Ovary (tissue), 9 donors: ENCODE measurements around the gene SKA2. TPM values are rescaled to one million over a fixed set of nuclear protein-coding genes. Genes with fewer than 3 reads are reported as not detected.
"Not testable (repeated sequence)": the region's sequence is repeated elsewhere in the genome, so short reads cannot be mapped to it uniquely, and the experiment has no call there.

Experiments used
- DNase-seq, 5 donors: peaks; one replicate each; pipeline ENCODE4 v3.0.0-alpha.2; 2019 to 2020
- H3K27ac ChIP-seq, 2 donors: fragments of 200-600 bp; one replicate each; pipeline versions ENCODE4 v1.5.1 to v1.8.0; 2019 to 2022
- H3K27me3 ChIP-seq: fragments of 200-600 bp; one replicate; pipeline ENCODE4 v1.8.0; 2022
- H3K36me3 ChIP-seq: fragments of 200-600 bp; sonication (generic); one replicate; pipeline ENCODE4 v1.5.1; 2019
- H3K4me1 ChIP-seq: one replicate; pipeline ENCODE4 v1.8.1; 2013; ENCODE audit warnings: mild to moderate bottlenecking, moderate library complexity; ENCODE audit not compliant: insufficient read depth
- H3K4me3 ChIP-seq: fragments of 200-600 bp; sonication (generic); one replicate; pipeline ENCODE4 v1.5.1; 2017
- H3K9me3 ChIP-seq, 2 donors: fragments of 200-600 bp in 1 of 2; sonication (generic) in 1 of 2; one replicate each; pipeline versions ENCODE4 v1.5.1 to v1.8.1; 2013 to 2019; ENCODE audit warnings: mild to moderate bottlenecking in 1 of 2, moderate library complexity in 1 of 2
- CTCF ChIP-seq, 3 donors: fragments of 450-650 bp in 2 of 3; fragments of 200-600 bp in 1 of 3; IDR thresholded peaks; one replicate each; pipeline versions ENCODE4 v1.5.1 to v1.8.0; 2016 to 2022; ENCODE audit warnings: antibody characterized with exemption in 3 of 3, mild to moderate bottlenecking in 1 of 3
- EP300 ChIP-seq: sonication (generic); formaldehyde crosslinking; IDR thresholded peaks from one replicate; pipeline ENCODE4 v1.6.1; 2017; ENCODE audit warnings: antibody characterized with exemption
- POLR2A ChIP-seq: fragments of 450-650 bp; IDR thresholded peaks from one replicate; pipeline ENCODE4 v1.6.1; 2017; ENCODE audit warnings: antibody characterized with exemption, mild to moderate bottlenecking, moderate library complexity
- WGBS, 3 donors: extraction: QIAGEN DNeasy Blood & Tissue Kit in 1 of 3; methylation state at CpG; one replicate each; pipeline versions ENCODE4 v1.1.5 to v1.1.7; 2013 to 2017; 5-methylcytosine and 5-hydroxymethylcytosine counted together
- intact Hi-C, 4 donors: fragments of 100-400 bp; cut with DNase I; formaldehyde crosslinking; loops; one replicate each; pipeline versions ENCODE4 v1.11.0 to v1.15.1; 2022 to 2023
- polyA plus RNA-seq, 2 donors: library from polyadenylated mRNA; stranded (reverse); fragments of 200-250 nt in 1 of 2; fragments of 350-450 nt in 1 of 2; fragmentation: Illumina TruSeq in 1 of 2; extraction: RNeasy Lipid Tissue Mini Kit (QIAGEN cat#74804) in 1 of 2; gene quantifications; one replicate each; pipeline ENCODE4 v1.2.3, GENCODE V29; 2013 to 2014
- total RNA-seq, 7 donors: library from RNA; depleted of rRNA in 2 of 7; stranded (reverse); fragments of >200 nt in 2 of 7; fragmentation: NEBNext Ultra II Directional in 3 of 7; extraction: Animal tissue kit (Norgen Biotek cat#: 25700) in 3 of 7; gene quantifications; one replicate each; pipeline versions ENCODE4 v1.1.0 to v1.2.4, GENCODE V29; 2016 to 2023
- donor health status: DM: no; HTN: no; CAD: no; lungs with moderate emphysema.
- donor health status: DM: no; HTN: no; CAD: no.
- donor health status: Bipolar disorder and iron deficiency.
- donor health status: DM: yes; HTN: yes; CAD: no.
- donor health status: DM: no; HTN: no; CAD: no.
- donor health status: DM: yes; HTN: yes; CAD: no.

Gene SKA2
- total and polyA plus RNA-seq, 9 donors: 15.1 to 50.0 (median 25.5) TPM

- no peak for DNase-seq
- intact Hi-C loops: no loop called here
- Histone ChIP-seq H3K27me3 (no peaks in the 10 kb centered on the region), H3K4me1 (peaks cover 6% of the 10 kb centered on the region), H3K4me3 (no peak overlapping the region), H3K36me3 (no peaks in the 10 kb centered on the region), H3K27ac (no peak overlapping the region), H3K9me3 (no peaks in the 10 kb centered on the region)
- 83 to 90% (median 89%) methylated on average over 6 of the region's 6 CpGs for WGBS, 3 donors
- TF ChIP-seq POLR2A (no peak), EP300 (no peak), CTCF (IDR thresholded peaks at IDR 0.05) (no peak)
Observed at GRCh38 chr17:59094861-59095530, 60.0 kb downstream of the SKA2 start.

DNA sequence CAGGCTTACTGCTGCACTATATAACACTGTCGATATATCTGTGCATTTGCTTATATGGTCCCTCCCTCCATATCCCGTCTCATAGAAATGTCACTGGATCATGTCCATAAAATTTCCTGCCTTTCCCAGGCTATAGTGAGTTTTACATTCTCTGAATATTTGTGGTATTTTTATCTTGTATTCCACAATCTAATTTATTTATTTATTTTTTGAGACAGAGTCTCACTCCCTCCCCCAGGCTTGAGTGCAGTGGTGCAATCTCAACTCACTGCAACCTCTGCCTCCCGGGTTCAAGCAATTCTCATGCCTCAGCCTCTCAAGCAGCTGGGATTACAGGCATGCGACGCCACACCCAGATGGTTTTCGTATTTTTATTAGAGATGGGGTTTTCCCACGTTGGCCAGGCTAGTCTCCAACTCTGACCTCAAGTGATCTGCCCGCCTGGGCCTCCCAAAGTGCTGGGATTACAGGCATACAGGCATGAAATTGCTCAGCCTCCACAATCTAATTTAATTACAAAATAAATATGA, 61.2 kb downstream of the SKA2 start:
- WGBS, 3 donors: 2 to 6% (median 4%) methylated on average over 8 of the region's 8 CpGs
- intact Hi-C loops: no loop called here

DNA sequence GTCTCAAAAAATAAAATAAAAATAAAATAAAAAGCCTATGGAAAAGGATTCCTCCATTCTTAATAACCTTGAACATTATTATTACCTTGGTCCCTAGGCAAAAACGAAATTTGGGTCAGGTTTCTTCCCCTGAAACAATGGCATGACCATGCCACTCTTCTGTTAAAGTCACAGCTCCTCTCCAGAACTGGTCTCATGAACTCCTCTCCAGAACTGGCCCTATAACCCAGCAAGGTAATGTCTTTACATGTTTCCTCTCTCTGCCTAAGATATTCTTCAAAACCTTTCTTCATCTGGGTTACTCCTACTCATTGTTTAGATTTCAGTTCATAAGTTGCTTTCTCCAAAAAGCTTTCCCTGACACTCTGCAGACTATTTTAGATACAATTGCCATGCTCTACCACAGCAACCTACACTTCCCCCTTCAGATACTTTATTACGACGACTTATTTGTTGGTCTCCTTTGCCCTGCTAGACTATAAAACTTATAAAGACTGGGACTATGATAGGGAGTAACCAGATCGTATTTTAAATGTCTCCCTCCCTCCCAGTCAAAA, 61.8 kb downstream of the SKA2 start:
- DNase-seq: no peak
- 8 to 12% (median 10%) methylated on average over 4 of the region's 4 CpGs for WGBS, 3 donors
- Histone ChIP-seq H3K4me3 (no peak overlapping the region), H3K36me3 (no peaks in the 10 kb centered on the region), H3K9me3 (no peaks in the 10 kb centered on the region), H3K4me1 (peaks cover 6% of the 10 kb centered on the region), H3K27me3 (no peaks in the 10 kb centered on the region), H3K27ac (no peak overlapping the region)
- intact Hi-C loops: no loop called here
- TF ChIP-seq CTCF (IDR thresholded peaks at IDR 0.05): no peak
- TF ChIP-seq EP300: no peak
- TF ChIP-seq POLR2A: no peak

More for the DNA sequence above, 61.2 kb downstream of the SKA2 start:
- Histone ChIP-seq H3K27ac (no peak overlapping the region), H3K9me3 (no peaks in the 10 kb centered on the region), H3K4me3 (no peak overlapping the region), H3K27me3 (no peaks in the 10 kb centered on the region), H3K36me3 (no peaks in the 10 kb centered on the region), H3K4me1 (peaks cover 6% of the 10 kb centered on the region)
- TF ChIP-seq CTCF (IDR thresholded peaks at IDR 0.05): no peak
- TF ChIP-seq POLR2A: no peak
- no peak for TF ChIP-seq EP300
- DNase-seq: peak in 3 of 5 donors; percentile 21 to 53 (median 24)

DNA sequence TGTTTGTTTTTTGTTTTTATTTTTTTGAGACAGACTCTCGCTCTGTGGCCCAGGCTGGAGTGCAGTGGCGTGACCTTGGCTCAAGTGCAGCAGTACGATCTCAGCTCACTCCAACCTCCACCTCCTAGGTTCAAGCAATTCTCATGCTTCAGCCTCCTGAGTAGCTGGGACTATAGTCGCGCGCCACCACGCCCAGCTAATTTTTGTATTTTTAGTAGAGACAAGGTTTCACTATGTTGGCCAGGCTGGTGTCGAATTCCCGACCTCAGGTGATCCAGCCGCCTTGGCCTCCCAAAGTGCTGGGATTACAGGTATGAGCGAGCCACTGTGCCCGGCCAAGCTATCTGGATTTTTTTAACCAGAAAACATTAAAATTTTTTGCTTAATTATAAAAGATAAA, 64.4 kb downstream of the SKA2 start:
- intact Hi-C loops, H3K4me1 ChIP-seq, H3K36me3 ChIP-seq, H3K27ac ChIP-seq, DNase-seq, H3K9me3 ChIP-seq, H3K27me3 ChIP-seq, H3K4me3 ChIP-seq: not testable (repeated sequence)
- WGBS, 3 donors: 90 to 93% (median 92%) methylated on average over 12 of the region's 12 CpGs

GRCh38 chr17:59084154-59084553, 70.8 kb downstream of the SKA2 start:
- no peak overlapping the region for H3K4me3 ChIP-seq
- H3K4me1 ChIP-seq: no peaks in the 10 kb centered on the region
- H3K27ac ChIP-seq: no peak overlapping the region
- no peaks in the 10 kb centered on the region for H3K27me3 ChIP-seq
- no peaks in the 10 kb centered on the region for H3K36me3 ChIP-seq
- intact Hi-C loops: no loop called here
- no peak for TF ChIP-seq EP300
- no peak for TF ChIP-seq POLR2A
- no peak for TF ChIP-seq CTCF (IDR thresholded peaks at IDR 0.05)
- no peak for DNase-seq
- 92 to 93% (median 93%) methylated on average over 4 of the region's 4 CpGs for WGBS, 3 donors
- no peaks in the 10 kb centered on the region for H3K9me3 ChIP-seq
